Spinal cord (tissue), 10 donors: ENCODE measurements around the gene SPATA31C1. TPM values are rescaled to one million over a fixed set of nuclear protein-coding genes. Genes with fewer than 3 reads are reported as not detected.
"Not testable (repeated sequence)": the region's sequence is repeated elsewhere in the genome, so short reads cannot be mapped to it uniquely, and the experiment has no call there.

Experiments used
- DNase-seq, 6 donors: peaks; one replicate each; pipeline versions ENCODE4 v3.0.0 to v3.0.0-alpha.2; 2013 to 2015; ENCODE audit warnings: low spot score in 6 of 6, low read depth in 4 of 6
- H3K27ac ChIP-seq: one replicate; pipeline ENCODE4 v1.5.1; 2013; ENCODE audit warnings: low read depth, low read length, control low read depth
- H3K27me3 ChIP-seq: one replicate; pipeline ENCODE4 v1.6.1; 2013; ENCODE audit warnings: low read length; ENCODE audit not compliant: control insufficient read depth, insufficient read depth
- H3K36me3 ChIP-seq: one replicate; pipeline ENCODE4 v1.6.1; 2013; ENCODE audit warnings: low read length; ENCODE audit not compliant: control insufficient read depth, insufficient read depth
- H3K4me1 ChIP-seq: one replicate; pipeline ENCODE4 v1.6.1; 2013; ENCODE audit warnings: low read length; ENCODE audit not compliant: control insufficient read depth, insufficient read depth
- H3K4me3 ChIP-seq: one replicate; pipeline ENCODE4 v1.5.1; 2013; ENCODE audit warnings: low read depth, low read length, control low read depth
- H3K9me3 ChIP-seq: one replicate; pipeline ENCODE4 v1.6.1; 2013; ENCODE audit warnings: low read length; ENCODE audit not compliant: control insufficient read depth, insufficient read depth
- WGBS: methylation state at CpG from one replicate; pipeline ENCODE4 v1.1.5; 2013; ENCODE audit warnings: missing lambda C conversion rate; ENCODE audit not compliant: insufficient coverage; 5-methylcytosine and 5-hydroxymethylcytosine counted together
- polyA plus RNA-seq, 2 donors: library from polyadenylated mRNA; unstranded; fragments of 120-200 nt; gene quantifications; one replicate each; pipeline ENCODE4 v1.2.1, GENCODE V29; 2013; ENCODE audit not compliant: insufficient read length in 2 of 2
- total RNA-seq, 2 donors: library from RNA; depleted of rRNA in 1 of 2; stranded (reverse); fragments of 120-200 nt in 1 of 2; fragments of >200 nt in 1 of 2; gene quantifications; one replicate each; pipeline versions ENCODE4 v1.2.3 to v1.2.4, GENCODE V29; 2013 to 2014
- donor health status: healthy.

SPATA31C1 gene
- total and polyA plus RNA-seq, 4 donors, result 0.17 to 1.6 (median 0.66) TPM

GRCh38 chr9:87892956-87893355 lies 24.8 kb upstream of the SPATA31C1 start:
- H3K36me3 ChIP-seq, result no peaks in the 10 kb centered on the region
- no peaks in the 10 kb centered on the region for H3K4me1 ChIP-seq
- H3K27ac ChIP-seq, result no peak overlapping the region
- WGBS, result no CpG with 5 or more reads among the region's 4 CpGs
- no peaks in the 10 kb centered on the region for H3K27me3 ChIP-seq
- H3K9me3 ChIP-seq, result peaks cover 2% of the 10 kb centered on the region
- DNase-seq, result no peak
- H3K4me3 ChIP-seq, result no peak overlapping the region

GRCh38 chr9:87894998-87895625 lies 22.6 kb upstream of the SPATA31C1 start:
- WGBS, result 94% methylated on average over 2 of the region's 4 CpGs
- Histone ChIP-seq H3K4me1 (no peaks in the 10 kb centered on the region), H3K27me3 (no peaks in the 10 kb centered on the region), H3K4me3 (no peak overlapping the region), H3K27ac (no peak overlapping the region), H3K9me3 (peaks cover 2% of the 10 kb centered on the region), H3K36me3 (no peaks in the 10 kb centered on the region)
- DNase-seq, result no peak

- H3K4me1 ChIP-seq, result no peaks in the 10 kb centered on the region
- H3K36me3 ChIP-seq, result no peaks in the 10 kb centered on the region
- H3K4me3 ChIP-seq, result no peak overlapping the region
- no peak overlapping the region for H3K27ac ChIP-seq
- peaks cover 2% of the 10 kb centered on the region for H3K9me3 ChIP-seq
- no peak for DNase-seq
- no peaks in the 10 kb centered on the region for H3K27me3 ChIP-seq
Observed at GRCh38 chr9:87896891-87897290, 20.9 kb upstream of the SPATA31C1 start.

- Histone ChIP-seq H3K36me3 (no peaks in the 10 kb centered on the region), H3K4me1 (no peaks in the 10 kb centered on the region), H3K27ac (no peak overlapping the region), H3K27me3 (no peaks in the 10 kb centered on the region), H3K9me3 (peaks cover 2% of the 10 kb centered on the region), H3K4me3 (no peak overlapping the region)
- DNase-seq, result no peak
Observed at GRCh38 chr9:87898151-87898550, 19.6 kb upstream of the SPATA31C1 start.

GRCh38 chr9:87902371-87902770 lies 15.4 kb upstream of the SPATA31C1 start:
- not testable (repeated sequence) for H3K27me3 ChIP-seq, H3K27ac ChIP-seq, H3K9me3 ChIP-seq, H3K4me1 ChIP-seq, H3K36me3 ChIP-seq, DNase-seq, H3K4me3 ChIP-seq
- WGBS, result 94% methylated on average over 10 of the region's 11 CpGs

- no peak for DNase-seq
- no peaks in the 10 kb centered on the region for H3K4me1 ChIP-seq
- no peaks in the 10 kb centered on the region for H3K9me3 ChIP-seq
- no peak overlapping the region for H3K4me3 ChIP-seq
- H3K27ac ChIP-seq, result no peak overlapping the region
- WGBS, result 94% methylated on average over 15 of the region's 20 CpGs
- H3K36me3 ChIP-seq, result no peaks in the 10 kb centered on the region
- no peaks in the 10 kb centered on the region for H3K27me3 ChIP-seq
Observed at GRCh38 chr9:87909310-87910041, 8.3 kb upstream of the SPATA31C1 start.

- no peak overlapping the region for H3K4me3 ChIP-seq
- no peak overlapping the region for H3K27ac ChIP-seq
- H3K9me3 ChIP-seq, result no peaks in the 10 kb centered on the region
- H3K4me1 ChIP-seq, result no peaks in the 10 kb centered on the region
- DNase-seq, result no peak
- H3K36me3 ChIP-seq, result no peaks in the 10 kb centered on the region
- WGBS, result no CpG with 5 or more reads among the region's 3 CpGs
- H3K27me3 ChIP-seq, result no peaks in the 10 kb centered on the region
Observed at GRCh38 chr9:87910821-87911220, 6.9 kb upstream of the SPATA31C1 start.

GRCh38 chr9:87919013-87919412 lies 1.3 kb downstream of the SPATA31C1 start:
- not testable (repeated sequence) for H3K4me3 ChIP-seq, H3K4me1 ChIP-seq, DNase-seq, H3K27ac ChIP-seq, H3K9me3 ChIP-seq, H3K27me3 ChIP-seq, H3K36me3 ChIP-seq
- 100% methylated on average over 1 of the region's 13 CpGs for WGBS

- 93% methylated on average over 8 of the region's 8 CpGs for WGBS
- not testable (repeated sequence) for H3K27me3 ChIP-seq, H3K4me3 ChIP-seq, H3K36me3 ChIP-seq, H3K27ac ChIP-seq, H3K9me3 ChIP-seq, DNase-seq, H3K4me1 ChIP-seq
Observed at GRCh38 chr9:87921561-87921960, 3.8 kb downstream of the SPATA31C1 start.

- not testable (repeated sequence) for H3K4me3 ChIP-seq, H3K36me3 ChIP-seq, H3K4me1 ChIP-seq, H3K27ac ChIP-seq, H3K9me3 ChIP-seq, H3K27me3 ChIP-seq, DNase-seq
- 85% methylated on average over 7 of the region's 10 CpGs for WGBS
Observed at GRCh38 chr9:87923012-87923411, 5.2 kb downstream of the SPATA31C1 start.
